ENCODE results near the gene TIFAB.

The TIFAB gene

GRCh38 chr5:135422419-135422818 lies 29.7 kb downstream of the TIFAB start:
- DNase-seq, result no peak

GRCh38 chr5:135417083-135417482 lies 35.1 kb downstream of the TIFAB start:
- no peak for DNase-seq

- no peak for DNase-seq
These were observed 47.1 kb downstream of the TIFAB start for GRCh38 chr5:135405082-135405481.

DNA sequence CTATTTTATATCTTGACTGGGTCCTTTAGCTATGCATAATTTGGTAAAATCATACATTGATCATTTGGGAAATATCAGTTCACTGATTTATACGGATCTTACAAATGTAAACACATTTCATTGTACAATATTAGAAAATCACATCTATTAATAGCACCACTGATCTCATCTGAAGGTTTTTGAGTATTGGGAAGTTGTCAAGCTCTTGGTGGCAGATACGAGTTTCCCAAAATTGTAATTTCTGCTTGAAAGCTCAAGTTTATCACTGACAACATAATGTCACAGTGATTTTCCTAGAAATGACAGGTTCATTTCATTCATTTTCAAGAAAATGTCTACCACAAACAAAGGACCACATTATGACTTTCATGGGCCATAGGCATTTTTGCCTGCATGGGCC lies 50.1 kb downstream of the TIFAB start:
- no peak for DNase-seq

DNA sequence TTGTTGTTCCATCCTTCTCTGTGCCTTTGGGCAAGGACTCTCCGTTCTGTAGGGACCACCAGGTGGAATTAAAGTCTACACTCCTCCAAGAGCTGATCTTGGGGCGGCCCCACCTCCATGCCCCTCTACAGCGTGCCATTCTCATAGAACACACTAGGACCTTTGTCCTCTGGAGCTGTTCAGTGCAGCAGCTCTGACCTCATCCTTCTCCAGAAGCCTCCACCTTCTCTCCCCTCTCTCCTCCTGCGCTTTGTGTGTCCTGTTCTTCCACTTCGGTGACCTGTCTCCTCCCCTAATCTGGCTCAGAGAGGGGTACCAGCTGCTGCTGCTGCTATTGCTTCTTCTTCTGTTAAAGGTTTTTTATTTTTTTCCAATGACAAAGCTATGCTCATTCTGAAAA lies 51.3 kb downstream of the TIFAB start:
- peak; percentile 54 for DNase-seq

DNA sequence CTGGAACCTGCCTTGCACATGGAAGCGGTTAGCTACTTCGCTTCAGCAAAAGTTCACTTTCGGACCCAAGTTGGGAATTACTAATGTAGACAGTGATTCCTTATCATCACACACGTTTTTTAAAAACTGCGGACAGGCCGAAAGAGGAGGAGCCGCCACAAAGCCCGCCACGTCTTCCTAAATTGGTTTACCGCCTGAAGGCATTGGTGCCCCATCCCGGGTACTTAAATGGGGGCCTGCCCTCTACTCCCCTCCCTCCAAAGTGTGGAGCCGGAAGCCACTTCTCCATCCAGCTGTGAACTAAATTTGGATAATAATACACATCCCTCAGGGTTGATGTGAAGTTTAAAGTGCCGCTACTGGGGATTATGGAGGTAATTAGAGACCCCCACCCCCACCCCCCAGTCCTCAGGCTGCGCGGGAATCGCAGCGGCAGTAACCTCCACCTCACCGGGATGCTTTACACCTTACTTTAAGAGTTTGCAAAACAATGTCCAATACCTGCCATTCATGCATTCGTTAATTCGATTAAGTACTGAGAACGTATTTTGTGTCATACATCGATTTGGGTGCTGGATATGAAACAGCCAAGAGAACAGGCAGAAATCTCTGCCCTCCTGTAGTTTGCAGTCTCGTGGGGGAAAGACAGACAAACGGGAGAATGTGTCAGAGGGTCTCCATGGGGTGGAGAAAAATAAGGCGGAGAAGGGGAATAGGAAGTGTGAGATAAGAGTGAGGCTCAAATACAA lies 52.2 kb downstream of the TIFAB start:
- no peak for DNase-seq

DNA sequence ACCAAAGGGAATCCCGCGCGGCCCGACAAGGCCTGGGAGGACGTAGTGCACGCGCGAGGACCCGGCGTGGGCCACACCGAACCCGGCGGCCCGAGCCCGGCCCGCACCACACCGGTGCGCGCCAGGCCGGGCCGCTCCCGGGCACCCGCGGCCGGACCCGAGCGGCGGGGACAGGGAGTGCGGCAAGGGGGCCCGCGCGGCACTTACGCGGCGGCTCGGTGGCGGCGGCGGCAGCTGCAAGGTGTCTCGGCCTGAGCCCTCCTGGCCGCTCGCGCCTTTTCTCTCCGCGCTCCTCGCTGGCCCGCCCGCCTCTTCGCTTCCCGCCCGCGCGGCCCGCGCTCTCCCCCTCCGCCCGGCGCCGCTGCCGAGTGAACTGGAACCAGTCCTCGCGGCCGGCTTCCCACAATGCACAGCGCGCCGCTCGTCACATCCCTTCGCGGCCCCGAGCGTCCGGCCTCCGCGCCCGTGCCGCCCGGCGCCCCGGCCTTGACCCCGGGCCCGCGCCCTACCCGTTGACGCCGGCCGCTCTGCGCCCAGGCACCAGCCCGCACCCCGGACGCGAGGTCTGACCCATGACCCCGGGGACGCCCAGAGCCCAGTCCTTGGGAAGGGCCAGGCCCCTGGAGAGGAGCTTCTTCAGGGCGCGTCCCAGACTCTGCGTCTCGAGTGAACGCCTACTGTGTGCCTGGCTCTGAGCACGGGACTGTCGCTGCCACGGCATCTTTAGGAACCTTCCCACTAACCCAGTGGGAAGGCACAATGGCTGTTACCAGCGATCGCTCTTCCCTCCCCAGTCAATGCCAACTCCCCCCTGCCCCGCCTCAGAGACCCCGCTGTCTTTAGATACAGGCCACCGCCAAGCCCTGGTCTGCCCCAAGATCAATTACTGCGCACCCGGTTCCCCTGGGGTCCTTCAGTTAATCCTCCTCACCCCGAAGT lies 53.0 kb downstream of the TIFAB start, which contains the start of gene MACROH2A1:
MACROH2A1 (minus strand) TSS at position 377 of the 939 bp plus-strand sequence. CDS start 10,138 bp downstream, outside the sequence.
- peak; percentile 96 for DNase-seq

DNA sequence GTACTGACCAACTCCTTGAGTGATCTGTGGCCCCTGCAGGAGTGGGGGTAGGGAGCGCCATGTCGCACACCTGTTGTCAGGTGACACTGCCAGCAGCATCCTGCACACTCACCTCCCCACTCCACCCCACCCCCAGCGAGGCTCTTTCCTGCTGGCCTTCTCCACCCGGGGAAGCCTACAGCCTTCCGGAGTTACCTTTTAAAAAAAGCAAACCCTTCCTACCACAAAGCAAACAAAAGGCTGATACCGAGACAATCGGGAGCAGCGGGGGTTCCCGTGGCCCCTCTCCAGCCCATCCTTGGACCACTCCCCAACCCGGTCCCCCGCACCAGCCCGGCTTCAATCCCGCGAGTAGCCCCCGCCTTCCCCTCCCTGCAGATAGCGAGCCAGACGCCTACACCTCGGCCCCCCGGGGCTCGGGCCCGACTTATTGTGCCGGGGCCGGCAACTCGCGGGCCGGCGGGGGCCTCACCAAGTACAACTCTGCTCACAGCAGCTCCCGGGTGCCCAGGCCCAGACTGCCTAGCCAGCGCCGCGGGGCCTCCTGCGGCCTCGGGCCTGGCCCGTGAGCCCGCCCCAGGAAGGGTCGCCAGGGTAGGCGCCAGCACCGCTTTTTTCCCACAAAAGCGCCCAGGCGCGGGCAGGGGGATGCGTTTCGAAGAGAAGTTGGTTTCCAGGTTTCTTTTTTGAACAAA lies 53.8 kb downstream of the TIFAB start:
- DNase-seq, result peak; percentile 91
